HCT116 (cell line): ENCODE data around the gene ICA1L. TPM values are rescaled to one million over a fixed set of nuclear protein-coding genes. Genes with fewer than 3 reads are reported as not detected.

Source experiments
- ATAC-seq: fragments of 200-7000 bp; cut with Tn5 transposase; 2 replicates; pipeline ENCODE4 v1.9.1; 2020; ENCODE audit warnings: mild to moderate bottlenecking, moderate library complexity
- BruUV-seq: library from RNA; stranded (reverse); fragments of 400-500 nt; replicated peaks from 2 replicates; lab custom pipeline; 2021; lab: Mats Ljungman, UMichigan
- CTCF ChIA-PET: fragments of 300-600 bp; sonication (Branson Sonifier 250); formaldehyde crosslinking; loops from one replicate; lab custom pipeline; 2021; ENCODE audit warnings: antibody characterized with exemption; lab: Charles Lee
- POLR2A ChIA-PET: fragments of 300-600, 350-600 bp; sonication (Branson Sonifier 250); formaldehyde crosslinking; loops from one replicate; lab custom pipeline; 2021; ENCODE audit warnings: antibody characterized with exemption; lab: Charles Lee
- RAD21 ChIA-PET, 2 experiments: fragments of 300-600 bp; sonication (Branson Sonifier 250); formaldehyde crosslinking; loops; one replicate each; lab custom pipeline; 2023; ENCODE audit warnings: low total read pairs in 2 of 2; ENCODE audit not compliant: uncharacterized antibody in 2 of 2, unreplicated experiment in 2 of 2, low non-redundant PET in 1 of 2; lab: Charles Lee
- DNase-seq: peaks from one replicate; pipeline ENCODE4 v3.0.0-alpha.2; 2010; ENCODE audit warnings: low read depth, low spot score
- H2AFZ ChIP-seq: fragments of 200-600 bp; shearing (Covaris generic), sonication (generic); 2 replicates; pipeline ENCODE4 v1.6.1; 2017; ENCODE audit warnings: low read depth, mixed run types, mixed read lengths, antibody characterized with exemption, low read length; ENCODE audit not compliant: poor library complexity, severe bottlenecking
- H3K27ac ChIP-seq: 2 replicates; pipeline ENCODE4 v1.5.1; 2012; ENCODE audit warnings: low read depth, low read length
- H3K27me3 ChIP-seq: fragments of 200-600 bp; sonication (generic); 2 replicates; pipeline ENCODE4 v1.6.1; 2016; ENCODE audit warnings: mixed run types, low read length, mixed read lengths; ENCODE audit not compliant: insufficient read depth
- H3K36me3 ChIP-seq, 2 experiments: fragments of 200-500 bp in 1 of 2; fragments of 200-600 bp in 1 of 2; sonication (Bioruptor generic) in 1 of 2; sonication (generic) in 1 of 2; 2 replicates each; pipeline versions ENCODE4 v1.5.1 to v1.6.1; 2014 to 2016; ENCODE audit warnings: low read length in 2 of 2, inconsistent platforms in 1 of 2, mixed read lengths in 1 of 2, mixed run types in 1 of 2; ENCODE audit not compliant: insufficient read depth in 2 of 2, control insufficient read depth in 1 of 2
- H3K4me1 ChIP-seq, 2 experiments: fragments of 200-600 bp in 1 of 2; sonication (generic) in 1 of 2; 2 replicates each; pipeline versions ENCODE4 v1.5.1 to v1.6.1; 2012 to 2017; ENCODE audit warnings: low read length in 2 of 2, inconsistent platforms in 1 of 2, mild to moderate bottlenecking in 1 of 2, mixed read lengths in 1 of 2, mixed run types in 1 of 2, moderate library complexity in 1 of 2; ENCODE audit not compliant: insufficient read depth in 2 of 2, control insufficient read depth in 1 of 2
- H3K4me2 ChIP-seq: fragments of 200-600 bp; sonication (generic); 2 replicates; pipeline ENCODE4 v1.6.1; 2017; ENCODE audit warnings: mixed run types, low read length, mixed read lengths
- H3K4me3 ChIP-seq, 2 experiments: fragments of 200-600 bp in 1 of 2; sonication (generic) in 1 of 2; replicated peaks in 1 of 2; 2 replicates each; pipeline ENCODE4 v1.5.1; 2011 to 2016; ENCODE audit warnings: low read length in 2 of 2, control low read depth in 1 of 2, low read depth in 1 of 2, mild to moderate bottlenecking in 1 of 2, mixed read lengths in 1 of 2, mixed run types in 1 of 2
- H3K79me2 ChIP-seq: fragments of 200-600 bp; sonication (generic); 2 replicates; pipeline ENCODE4 v1.6.1; 2017; ENCODE audit warnings: mild to moderate bottlenecking, mixed run types, low read length, moderate library complexity, mixed read lengths; ENCODE audit not compliant: insufficient read depth
- H3K9ac ChIP-seq: fragments of 200-600 bp; sonication (generic); 2 replicates; pipeline ENCODE4 v1.6.1; 2016; ENCODE audit warnings: low read length, mixed read lengths
- H3K9me2 ChIP-seq: fragments of 200-600 bp; sonication (generic), shearing (Covaris generic); 2 replicates; pipeline ENCODE4 v1.6.1; 2017; ENCODE audit warnings: mixed run types, mild to moderate bottlenecking, moderate library complexity; ENCODE audit not compliant: insufficient read depth
- H3K9me3 ChIP-seq, 2 experiments: fragments of 200-500 bp in 1 of 2; fragments of 200-600 bp in 1 of 2; sonication (Bioruptor generic) in 1 of 2; sonication (generic) in 1 of 2; 2 replicates each; pipeline ENCODE4 v1.6.1; 2014 to 2017; ENCODE audit warnings: low read length in 2 of 2, mixed read lengths in 2 of 2, inconsistent platforms in 1 of 2, low read depth in 1 of 2, mild to moderate bottlenecking in 1 of 2, mixed run types in 1 of 2, moderate library complexity in 1 of 2; ENCODE audit not compliant: control insufficient read depth in 1 of 2, insufficient read depth in 1 of 2
- H4K20me1 ChIP-seq: fragments of 200-600 bp; sonication (generic), shearing (Covaris generic); 2 replicates; pipeline ENCODE4 v1.6.1; 2017; ENCODE audit warnings: mixed run types, mild to moderate bottlenecking, moderate library complexity; ENCODE audit not compliant: insufficient read depth
- CBX3 ChIP-seq: IDR thresholded peaks from 2 replicates; pipeline ENCODE4 v1.6.1; 2012; ENCODE audit warnings: low read depth
- CEBPB ChIP-seq: IDR thresholded peaks from 2 replicates; pipeline ENCODE4 v1.6.1; 2012; ENCODE audit warnings: low read depth
- EGR1 ChIP-seq: IDR thresholded peaks from 2 replicates; pipeline ENCODE4 v1.6.1; 2012; ENCODE audit warnings: low read depth
- ELF1 ChIP-seq: IDR thresholded peaks from 2 replicates; pipeline ENCODE4 v1.6.1; 2012; ENCODE audit warnings: low read depth, borderline replicate concordance
- JUND ChIP-seq: IDR thresholded peaks from 2 replicates; pipeline ENCODE4 v1.6.1; 2012
- POLR2A ChIP-seq: IDR thresholded peaks from 2 replicates; pipeline ENCODE4 v1.7.0; 2011; ENCODE audit warnings: borderline replicate concordance; ENCODE audit not compliant: insufficient read depth, insufficient read length; ENCODE audit errors: extremely low read depth
- POLR2AphosphoS5 ChIP-seq: IDR thresholded peaks from 2 replicates; pipeline ENCODE4 v1.6.1; 2011; ENCODE audit warnings: mild to moderate bottlenecking, low read depth, low read length, moderate library complexity
- RAD21 ChIP-seq: IDR thresholded peaks from 2 replicates; pipeline ENCODE4 v1.6.1; 2012; ENCODE audit warnings: low read depth, mild to moderate bottlenecking
- SIN3A ChIP-seq: IDR thresholded peaks from 2 replicates; pipeline ENCODE4 v1.6.1; 2012; ENCODE audit warnings: low read depth
- SP1 ChIP-seq: IDR thresholded peaks from 2 replicates; pipeline ENCODE4 v1.6.1; 2012; ENCODE audit warnings: low read depth
- SRF ChIP-seq: IDR thresholded peaks from 2 replicates; pipeline ENCODE4 v1.6.1; 2012; ENCODE audit warnings: low read depth
- TCF7L2 ChIP-seq: IDR thresholded peaks from 2 replicates; pipeline ENCODE4 v1.7.0; 2011; ENCODE audit warnings: borderline replicate concordance, inconsistent platforms; ENCODE audit not compliant: insufficient read depth, insufficient read length; ENCODE audit errors: extremely low read depth
- ZBTB33 ChIP-seq: IDR thresholded peaks from 2 replicates; pipeline ENCODE4 v1.6.1; 2011; ENCODE audit warnings: mild to moderate bottlenecking, low read length, moderate library complexity; ENCODE audit not compliant: insufficient replicate concordance; ENCODE audit errors: extremely low read depth
- intact Hi-C: fragments of 100-400 bp; cut with micrococcal nuclease; formaldehyde crosslinking; loops from 2 replicates; pipeline ENCODE4 v1.10.0; 2022
- total RNA-seq: library from RNA; stranded (reverse); gene quantifications from one replicate; pipeline ENCODE4 v1.2.1, GENCODE V29; 2021; ENCODE audit not compliant: unreplicated experiment
- TF ChIP-seq, protein P1 (sequence below), 3 experiments: fragments of 200-600 bp in 1 of 3; sonication (generic) in 1 of 3; IDR thresholded peaks in 2 of 3; conservative IDR thresholded peaks in 1 of 3; 2 replicates each; pipeline ENCODE4 v1.5.1; 2012 to 2017; ENCODE audit warnings: low read depth in 2 of 3, low read length in 2 of 3, antibody characterized with exemption in 1 of 3, borderline replicate concordance in 1 of 3, control low read depth in 1 of 3, mild to moderate bottlenecking in 1 of 3, mixed read lengths in 1 of 3, mixed run types in 1 of 3, moderate library complexity in 1 of 3; ENCODE audit not compliant: insufficient read depth in 1 of 3
- TF ChIP-seq, protein P2 (sequence below): IDR thresholded peaks from 2 replicates; pipeline ENCODE4 v1.6.1; 2012

ICA1L gene
- total RNA-seq, 1 experiment from 2014 or later: 2.5 TPM

DNA sequence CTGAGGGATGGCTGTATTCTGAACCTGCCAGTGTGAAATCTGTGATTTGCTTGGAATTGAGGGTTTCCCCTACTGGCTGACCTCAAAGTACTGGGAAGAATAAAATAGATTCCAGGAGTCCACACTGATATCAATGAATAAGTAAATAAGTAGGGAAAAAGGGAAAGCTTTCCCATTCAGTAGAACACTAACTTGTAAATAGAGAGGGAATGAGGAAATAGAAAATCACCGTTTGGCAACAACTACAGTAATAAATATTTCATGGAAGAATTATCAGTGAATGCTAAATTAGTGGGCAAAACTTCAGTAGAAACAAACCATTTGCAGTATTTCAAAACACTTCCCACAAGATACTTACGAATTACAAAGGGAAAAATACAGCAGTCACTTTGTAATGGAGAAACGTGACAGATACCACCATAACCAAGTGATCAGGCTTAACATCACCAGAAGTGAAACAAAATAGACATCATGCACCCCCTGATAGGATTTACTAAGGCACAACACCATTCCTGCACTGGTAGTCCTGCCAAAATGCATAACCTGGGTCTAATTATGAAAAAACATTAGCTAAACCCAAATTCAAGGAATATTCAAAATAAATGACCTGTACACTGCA lies 88.5 kb downstream of the ICA1L start (continued):
- TF ChIP-seq SP1 (no peak), JUND (no peak), EGR1 (no peak), RAD21 (no peak)
- TF ChIP-seq, protein P1, sequence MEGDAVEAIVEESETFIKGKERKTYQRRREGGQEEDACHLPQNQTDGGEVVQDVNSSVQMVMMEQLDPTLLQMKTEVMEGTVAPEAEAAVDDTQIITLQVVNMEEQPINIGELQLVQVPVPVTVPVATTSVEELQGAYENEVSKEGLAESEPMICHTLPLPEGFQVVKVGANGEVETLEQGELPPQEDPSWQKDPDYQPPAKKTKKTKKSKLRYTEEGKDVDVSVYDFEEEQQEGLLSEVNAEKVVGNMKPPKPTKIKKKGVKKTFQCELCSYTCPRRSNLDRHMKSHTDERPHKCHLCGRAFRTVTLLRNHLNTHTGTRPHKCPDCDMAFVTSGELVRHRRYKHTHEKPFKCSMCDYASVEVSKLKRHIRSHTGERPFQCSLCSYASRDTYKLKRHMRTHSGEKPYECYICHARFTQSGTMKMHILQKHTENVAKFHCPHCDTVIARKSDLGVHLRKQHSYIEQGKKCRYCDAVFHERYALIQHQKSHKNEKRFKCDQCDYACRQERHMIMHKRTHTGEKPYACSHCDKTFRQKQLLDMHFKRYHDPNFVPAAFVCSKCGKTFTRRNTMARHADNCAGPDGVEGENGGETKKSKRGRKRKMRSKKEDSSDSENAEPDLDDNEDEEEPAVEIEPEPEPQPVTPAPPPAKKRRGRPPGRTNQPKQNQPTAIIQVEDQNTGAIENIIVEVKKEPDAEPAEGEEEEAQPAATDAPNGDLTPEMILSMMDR (IDR thresholded peaks at IDR 0.05 in 2 of 3, conservative IDR thresholded peaks at IDR 0.05 in 1 of 3; ENCODE audit: borderline replicate concordance in 1 of 3, insufficient read depth in 1 of 3, low read depth in 2 of 3, low read length in 2 of 3): no peak

- Histone ChIP-seq H3K9ac (no peak overlapping the region), H3K4me2 (peak overlapping the region; percentile 67), H3K9me3 (no peaks in the 10 kb centered on the region), H3K4me3 (0 out of 4 replicates have a peak overlapping the region, but pooled peaks of 1 of the 2 experiments have one; percentile 16), H3K27ac (no peak overlapping the region), H3K9me2 (no peaks in the 10 kb centered on the region), H3K79me2 (no peaks in the 10 kb centered on the region), H3K36me3 (no peaks in the 10 kb centered on the region), H3K27me3 (no peaks in the 10 kb centered on the region), H2AFZ (no peak overlapping the region), H4K20me1 (no peaks in the 10 kb centered on the region), H3K4me1 (peaks cover 2 to 16% of the 10 kb centered on the region in 2 experiments; a peak in 3 of 4 replicates)
- ChIA-PET CTCF (no interaction called here), POLR2A (no interaction called here), RAD21 (no interaction called here)
- ATAC-seq: peak; percentile 93
- no TSS peak for BruUV-seq
- intact Hi-C loops: no loop called here
- DNase-seq: peak; percentile 64
- TF ChIP-seq ELF1 (no peak; the same call in 1 of the 2 replicates), CEBPB (peak; percentile 68; the same call in 1 of the 2 replicates), TCF7L2 (no peak), SRF (peak; percentile 85), EGR1 (no peak), POLR2AphosphoS5 (peak; percentile 29; the same call in 1 of the 2 replicates), RAD21 (peak; percentile 31; the same call in 1 of the 2 replicates), CBX3 (peak; percentile 87), JUND (peak; percentile 95), SP1 (peak; percentile 89), POLR2A (no peak), SIN3A (peak; percentile 19; the same call in 1 of the 2 replicates), ZBTB33 (no peak)
- TF ChIP-seq, protein P2, sequence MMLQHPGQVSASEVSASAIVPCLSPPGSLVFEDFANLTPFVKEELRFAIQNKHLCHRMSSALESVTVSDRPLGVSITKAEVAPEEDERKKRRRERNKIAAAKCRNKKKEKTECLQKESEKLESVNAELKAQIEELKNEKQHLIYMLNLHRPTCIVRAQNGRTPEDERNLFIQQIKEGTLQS: peak; percentile 47; the same call in 1 of the 2 replicates
- TF ChIP-seq, protein P1 (IDR thresholded peaks at IDR 0.05 in 2 of 3, conservative IDR thresholded peaks at IDR 0.05 in 1 of 3; ENCODE audit: borderline replicate concordance in 1 of 3, insufficient read depth in 1 of 3, low read depth in 2 of 3, low read length in 2 of 3): no peak
Measured at GRCh38 chr2:202780514-202781021, 91.0 kb downstream of the ICA1L start.
